ENCODE data around the gene FOXK2.

DNA sequence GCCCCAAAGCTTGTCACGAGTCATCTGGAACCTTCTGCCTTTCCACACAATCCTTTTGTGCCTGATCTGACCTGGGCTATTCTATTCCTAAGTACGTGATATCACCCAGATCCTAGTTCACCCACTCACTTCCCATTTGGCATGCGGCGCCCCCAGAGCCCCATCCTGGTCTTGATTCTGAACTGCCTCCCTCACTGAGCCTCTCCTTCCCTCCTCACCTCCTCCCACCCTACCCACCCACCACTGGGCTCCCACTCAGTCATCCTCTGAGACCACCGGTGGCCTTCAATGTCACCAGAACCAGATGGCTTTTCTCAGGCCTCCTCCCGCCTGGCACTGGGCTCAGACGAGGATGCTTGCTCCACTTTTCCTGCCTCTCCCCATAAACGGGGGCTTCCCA lies 110.2 kb downstream of the FOXK2 start:
- TF ChIP-seq, protein P1, sequence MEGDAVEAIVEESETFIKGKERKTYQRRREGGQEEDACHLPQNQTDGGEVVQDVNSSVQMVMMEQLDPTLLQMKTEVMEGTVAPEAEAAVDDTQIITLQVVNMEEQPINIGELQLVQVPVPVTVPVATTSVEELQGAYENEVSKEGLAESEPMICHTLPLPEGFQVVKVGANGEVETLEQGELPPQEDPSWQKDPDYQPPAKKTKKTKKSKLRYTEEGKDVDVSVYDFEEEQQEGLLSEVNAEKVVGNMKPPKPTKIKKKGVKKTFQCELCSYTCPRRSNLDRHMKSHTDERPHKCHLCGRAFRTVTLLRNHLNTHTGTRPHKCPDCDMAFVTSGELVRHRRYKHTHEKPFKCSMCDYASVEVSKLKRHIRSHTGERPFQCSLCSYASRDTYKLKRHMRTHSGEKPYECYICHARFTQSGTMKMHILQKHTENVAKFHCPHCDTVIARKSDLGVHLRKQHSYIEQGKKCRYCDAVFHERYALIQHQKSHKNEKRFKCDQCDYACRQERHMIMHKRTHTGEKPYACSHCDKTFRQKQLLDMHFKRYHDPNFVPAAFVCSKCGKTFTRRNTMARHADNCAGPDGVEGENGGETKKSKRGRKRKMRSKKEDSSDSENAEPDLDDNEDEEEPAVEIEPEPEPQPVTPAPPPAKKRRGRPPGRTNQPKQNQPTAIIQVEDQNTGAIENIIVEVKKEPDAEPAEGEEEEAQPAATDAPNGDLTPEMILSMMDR (conservative IDR thresholded peaks at IDR 0.05; ENCODE audit: low read depth, low read length) = no peak
- TF ChIP-seq EZH2 (IDR thresholded peaks at IDR 0.05; ENCODE audit: borderline replicate concordance, low read depth, low read length, poor library complexity, severe bottlenecking) = no peak
